ENCODE measurements around the gene ALG14. TPM values are rescaled to one million over a fixed set of nuclear protein-coding genes. Genes with fewer than 3 reads are reported as not detected.

The ALG14 gene
- total and polyA plus RNA-seq, 2 donors (not counting 3 experiments of a cell fraction or from before 2014, with no cell fraction given) = 2.6 to 8.6 TPM

DNA sequence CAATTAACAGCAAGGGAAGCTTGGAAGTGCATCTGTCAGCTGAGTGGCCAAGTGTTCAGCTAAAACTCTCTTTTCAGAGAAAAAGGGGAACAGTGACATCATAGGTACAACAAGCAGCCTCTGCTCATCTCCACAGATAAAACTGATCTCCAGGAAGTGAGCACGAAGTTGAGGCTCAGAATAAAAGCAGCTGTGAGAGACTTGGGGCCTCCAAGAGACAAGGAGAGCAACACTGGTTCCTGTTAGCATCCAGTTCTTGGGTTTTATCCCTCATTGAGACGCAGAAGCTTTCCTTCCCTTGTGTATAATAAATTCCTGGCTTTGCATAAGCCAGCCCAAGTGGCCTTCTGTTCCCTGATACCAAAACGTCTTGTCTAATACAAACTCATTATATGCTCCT lies 125.9 kb downstream of the ALG14 start:
- BruUV-seq (replicated peaks) = no TSS peak
- Histone ChIP-seq H3K36me3 (ENCODE audit: control insufficient read depth in 2 of 2, extremely low read depth in 1 of 2, insufficient read depth in 2 of 2, low read length in 2 of 2) (no peaks in the 10 kb centered on the region), H3K27me3 (ENCODE audit: control insufficient read depth in 2 of 2, insufficient read depth in 2 of 2, low read length in 2 of 2) (no peaks in the 10 kb centered on the region), H3K4me3 (replicated peaks in 1 of 3; ENCODE audit: insufficient read depth in 1 of 3, low read depth in 1 of 3, low read length in 3 of 3) (no peak overlapping the region), H3K9me1 (replicated peaks; ENCODE audit: control insufficient read depth, extremely low read depth, insufficient read depth, low read length) (no peaks in the 10 kb centered on the region), H3K27ac (ENCODE audit: insufficient read depth, low read depth, low read length) (no peak overlapping the region), H2AFZ (ENCODE audit: low read depth, low read length) (no peak overlapping the region), H3K9ac (replicated peaks; ENCODE audit: extremely low read depth, insufficient read depth, low read length) (no peak overlapping the region), H3K79me2 (ENCODE audit: control insufficient read depth, insufficient read depth, low read length) (no peaks in the 10 kb centered on the region), H4K20me1 (replicated peaks; ENCODE audit: control insufficient read depth, extremely low read depth, insufficient read depth, low read length) (no peaks in the 10 kb centered on the region), H3K4me1 (ENCODE audit: control insufficient read depth, extremely low read depth, insufficient read depth, low read length) (peaks cover 6% of the 10 kb centered on the region), H3K9me3 (replicated peaks; ENCODE audit: control insufficient read depth, insufficient read depth, low read length) (no peaks in the 10 kb centered on the region), H3K4me2 (ENCODE audit: insufficient read depth, low read length) (no peak overlapping the region)
- CTCF ChIA-PET = interaction anchor here (0.6 to 2.6 kb wide), 4 partner anchors 11 to 95 kb away, joined by 3 to 8 read pairs (median 5); no protein-coding TSS in a partner anchor
- POLR2A ChIA-PET = no interaction called here
- dilution Hi-C loops (cut with MboI; ENCODE audit: extremely low pct_ligation_motif_present, low sequenced_read_pairs) (no loop called here), intact Hi-C loops (cut with micrococcal nuclease) (loop anchor here (2.0 kb wide), 1 partner anchor 14 kb away; no protein-coding TSS in a partner anchor)
- TF ChIP-seq MAX (IDR thresholded peaks at IDR 0.05; ENCODE audit: insufficient read depth, insufficient read length) (no peak), JUN (IDR thresholded peaks at IDR 0.05; ENCODE audit: borderline replicate concordance, insufficient read depth, insufficient read length, low read depth) (no peak), MYC (IDR thresholded peaks at IDR 0.05; ENCODE audit: low read depth, low read length) (no peak), CTCF (IDR thresholded peaks at IDR 0.05; ENCODE audit: extremely low read depth in 1 of 2, insufficient read depth in 1 of 2, low read depth in 1 of 2, low read length in 2 of 2) (no peak), POLR2AphosphoS5 (IDR thresholded peaks at IDR 0.05; ENCODE audit: insufficient read depth, low read depth, low read length) (no peak), POLR2A (IDR thresholded peaks at IDR 0.05; ENCODE audit: low read depth, low read length) (no peak), FOS (IDR thresholded peaks at IDR 0.05; ENCODE audit: borderline replicate concordance, insufficient read depth, low read length) (no peak), EZH2 (IDR thresholded peaks at IDR 0.05; ENCODE audit: borderline replicate concordance, low read depth, low read length, severe bottlenecking) (no peak), GATA2 (IDR thresholded peaks at IDR 0.05; ENCODE audit: insufficient read depth, insufficient read length, low read depth, low read length) (no peak)
- FAIRE-seq (no peak), DNase-seq (ENCODE audit: low read depth, low spot score) (no peak)

All from endothelial cell of umbilical vein (primary cell).